ENCODE data around the gene NLRP3.
"Not testable (repeated sequence)": the region's sequence is repeated elsewhere in the genome, so short reads cannot be mapped to it uniquely, and the experiment has no call there.

Gene NLRP3

GRCh38 chr1:247415423-247416361 lies at the start of gene NLRP3:
Gene NLRP3, plus strand, starts transcription at chr1:247416173. Its CDS starts 2,628 bp downstream, at chr1:247418801.
- no peak for DNase-seq

GRCh38 chr1:247366345-247366744 lies 49.6 kb upstream of the NLRP3 start:
- not testable (repeated sequence) for DNase-seq

GRCh38 chr1:247366926-247367645 lies 48.9 kb upstream of the NLRP3 start:
- no peak for DNase-seq

- no peak for DNase-seq
Observed at GRCh38 chr1:247367786-247368422, 48.1 kb upstream of the NLRP3 start.

- DNase-seq: no peak
Observed at GRCh38 chr1:247368490-247369145, 47.4 kb upstream of the NLRP3 start.

- no peak for DNase-seq
Observed at GRCh38 chr1:247370786-247371732, 44.9 kb upstream of the NLRP3 start.

- DNase-seq: no peak
Observed at GRCh38 chr1:247371801-247372259, 44.1 kb upstream of the NLRP3 start.

- no peak for DNase-seq
Observed at GRCh38 chr1:247373721-247374141, 42.2 kb upstream of the NLRP3 start.

- DNase-seq: not testable (repeated sequence)
Observed at GRCh38 chr1:247374651-247375334, 41.2 kb upstream of the NLRP3 start.

- DNase-seq: no peak
Observed at GRCh38 chr1:247375747-247376146, 40.2 kb upstream of the NLRP3 start.

GRCh38 chr1:247376659-247377058 lies 39.3 kb upstream of the NLRP3 start:
- no peak for DNase-seq

GRCh38 chr1:247377656-247378055 lies 38.3 kb upstream of the NLRP3 start:
- not testable (repeated sequence) for DNase-seq

- DNase-seq: no peak
Observed at GRCh38 chr1:247378334-247379073, 37.5 kb upstream of the NLRP3 start.

- no peak for DNase-seq
Observed at GRCh38 chr1:247385283-247385682, 30.7 kb upstream of the NLRP3 start.

- no peak for DNase-seq
Observed at GRCh38 chr1:247386217-247386616, 29.8 kb upstream of the NLRP3 start.

GRCh38 chr1:247386687-247387086 lies 29.3 kb upstream of the NLRP3 start:
- no peak for DNase-seq

- DNase-seq: no peak
Observed at GRCh38 chr1:247387096-247387495, 28.9 kb upstream of the NLRP3 start.

- no peak for DNase-seq
Observed at GRCh38 chr1:247387565-247387964, 28.4 kb upstream of the NLRP3 start.

GRCh38 chr1:247390116-247390791 lies 25.7 kb upstream of the NLRP3 start:
- peak; percentile 1 for DNase-seq

- DNase-seq: no peak
Observed at GRCh38 chr1:247390996-247391395, 25.0 kb upstream of the NLRP3 start.

Measured in NCI-H187 treated with DMSO at 0.1 percent for 48 hours (cell line).